Sigmoid colon (tissue), 7 donors: ENCODE measurements around the gene FOXN3. TPM values are rescaled to one million over a fixed set of nuclear protein-coding genes. Genes with fewer than 3 reads are reported as not detected.

Source experiments
- DNase-seq: peaks from one replicate; pipeline ENCODE4 v3.0.0-alpha.2; 2019
- H3K27ac ChIP-seq, 4 donors: fragments of 200-600 bp; sonication (generic); one replicate each; pipeline ENCODE4 v1.5.1; 2016 to 2019; ENCODE audit warnings: mild to moderate bottlenecking in 1 of 4
- H3K27me3 ChIP-seq, 3 donors: fragments of 200-600 bp; sonication (generic); one replicate each; pipeline ENCODE4 v1.5.1; 2019; ENCODE audit warnings: mild to moderate bottlenecking in 1 of 3
- H3K36me3 ChIP-seq, 4 donors: fragments of 200-600 bp; sonication (generic); one replicate each; pipeline ENCODE4 v1.5.1; 2016 to 2019
- H3K4me1 ChIP-seq, 4 donors: fragments of 200-600 bp; sonication (generic); one replicate each; pipeline ENCODE4 v1.5.1; 2017 to 2019
- H3K4me3 ChIP-seq, 4 donors: fragments of 200-600 bp; sonication (generic); one replicate each; pipeline ENCODE4 v1.5.1; 2017 to 2019; ENCODE audit warnings: mild to moderate bottlenecking in 2 of 4, moderate library complexity in 1 of 4
- H3K9me3 ChIP-seq, 4 donors: fragments of 200-600 bp in 3 of 4; sonication (generic) in 3 of 4; one replicate each; pipeline versions ENCODE4 v1.5.1 to v1.6.1; 2013 to 2019
- EP300 ChIP-seq, 4 donors: sonication (generic); formaldehyde crosslinking; IDR thresholded peaks; one replicate each; pipeline ENCODE4 v1.6.1; 2017; ENCODE audit warnings: antibody characterized with exemption in 4 of 4
- POLR2A ChIP-seq, 2 donors: fragments of 450-650 bp; IDR thresholded peaks; one replicate each; pipeline ENCODE4 v1.6.1; 2016; ENCODE audit warnings: antibody characterized with exemption in 2 of 2, mild to moderate bottlenecking in 2 of 2, moderate library complexity in 2 of 2
- POLR2AphosphoS5 ChIP-seq, 4 donors: sonication (generic); formaldehyde crosslinking; IDR thresholded peaks; one replicate each; pipeline ENCODE4 v1.6.1; 2017; ENCODE audit warnings: antibody characterized with exemption in 4 of 4
- WGBS, 2 donors: extraction: QIAGEN DNeasy Blood & Tissue Kit; methylation state at CpG; one replicate each; pipeline ENCODE4 v1.1.7; 2013; 5-methylcytosine and 5-hydroxymethylcytosine counted together
- intact Hi-C: fragments of 100-400 bp; cut with DNase I; formaldehyde crosslinking; loops from one replicate; pipeline ENCODE4 v1.15.1; 2023
- polyA plus RNA-seq, 3 donors: library from polyadenylated mRNA; stranded (reverse); fragments of 200-250 nt; gene quantifications; one replicate each; pipeline ENCODE4 v1.2.3, GENCODE V29; 2013
- total RNA-seq, 4 donors: library from RNA; depleted of rRNA; stranded (reverse); fragments of >200 nt; gene quantifications; one replicate each; pipeline ENCODE4 v1.1.0, GENCODE V29; 2016
- TF ChIP-seq, protein P1 (sequence below), 4 experiments: fragments of 450-650 bp in 3 of 4; fragments of 200-600 bp in 1 of 4; IDR thresholded peaks; one replicate each; pipeline ENCODE4 v1.5.1; 2016 to 2019; ENCODE audit warnings: antibody characterized with exemption in 4 of 4, mild to moderate bottlenecking in 3 of 4, moderate library complexity in 2 of 4
- donor health status: healthy with polysubstance abuse.
- donor health status: Bipolar disorder and iron deficiency.
- donor health status: healthy.

FOXN3 gene
- total and polyA plus RNA-seq, 7 donors: 24.6 to 146 (median 104) TPM

GRCh38 chr14:89141862-89142261, 275.2 kb downstream of the FOXN3 start:
- no peak for DNase-seq
- WGBS, 2 donors: 65 to 82% methylated on average over 3 of the region's 3 CpGs
- no peaks in the 10 kb centered on the region for H3K27me3 ChIP-seq
- intact Hi-C loops: no loop called here
- TF ChIP-seq EP300 (IDR thresholded peaks at IDR 0.05): no peak
- TF ChIP-seq, protein P1, sequence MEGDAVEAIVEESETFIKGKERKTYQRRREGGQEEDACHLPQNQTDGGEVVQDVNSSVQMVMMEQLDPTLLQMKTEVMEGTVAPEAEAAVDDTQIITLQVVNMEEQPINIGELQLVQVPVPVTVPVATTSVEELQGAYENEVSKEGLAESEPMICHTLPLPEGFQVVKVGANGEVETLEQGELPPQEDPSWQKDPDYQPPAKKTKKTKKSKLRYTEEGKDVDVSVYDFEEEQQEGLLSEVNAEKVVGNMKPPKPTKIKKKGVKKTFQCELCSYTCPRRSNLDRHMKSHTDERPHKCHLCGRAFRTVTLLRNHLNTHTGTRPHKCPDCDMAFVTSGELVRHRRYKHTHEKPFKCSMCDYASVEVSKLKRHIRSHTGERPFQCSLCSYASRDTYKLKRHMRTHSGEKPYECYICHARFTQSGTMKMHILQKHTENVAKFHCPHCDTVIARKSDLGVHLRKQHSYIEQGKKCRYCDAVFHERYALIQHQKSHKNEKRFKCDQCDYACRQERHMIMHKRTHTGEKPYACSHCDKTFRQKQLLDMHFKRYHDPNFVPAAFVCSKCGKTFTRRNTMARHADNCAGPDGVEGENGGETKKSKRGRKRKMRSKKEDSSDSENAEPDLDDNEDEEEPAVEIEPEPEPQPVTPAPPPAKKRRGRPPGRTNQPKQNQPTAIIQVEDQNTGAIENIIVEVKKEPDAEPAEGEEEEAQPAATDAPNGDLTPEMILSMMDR (IDR thresholded peaks at IDR 0.05): no peak
- no peak for TF ChIP-seq POLR2AphosphoS5 (IDR thresholded peaks at IDR 0.05)
- TF ChIP-seq POLR2A (IDR thresholded peaks at IDR 0.05): no peak
- no peaks in the 10 kb centered on the region for H3K4me1 ChIP-seq
- no peak overlapping the region for H3K27ac ChIP-seq
- no peaks in the 10 kb centered on the region for H3K36me3 ChIP-seq
- H3K9me3 ChIP-seq: no peaks in the 10 kb centered on the region
- H3K4me3 ChIP-seq: no peak overlapping the region

DNA sequence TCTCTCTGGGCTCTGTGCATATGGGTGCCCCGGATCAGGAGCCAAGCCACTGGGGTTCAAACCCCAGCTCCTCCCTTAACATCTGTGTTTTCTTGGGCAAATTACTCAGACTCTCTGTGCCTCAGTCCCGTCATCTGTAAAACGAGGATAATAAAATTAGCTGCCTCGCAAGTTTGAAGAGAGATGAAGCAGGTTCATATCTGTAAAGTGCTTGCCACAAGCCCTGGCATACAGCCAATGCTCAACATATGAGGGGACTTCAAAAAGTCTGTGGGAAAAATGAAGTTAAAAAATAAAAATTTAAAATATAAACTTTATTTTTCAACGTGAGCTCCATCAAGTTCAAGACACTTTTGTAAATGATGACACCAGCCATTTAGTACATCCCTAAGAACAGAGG, 276.7 kb downstream of the FOXN3 start:
- Histone ChIP-seq H3K4me3 (no peak overlapping the region), H3K27ac (no peak overlapping the region), H3K36me3 (no peaks in the 10 kb centered on the region), H3K4me1 (no peaks in the 10 kb centered on the region), H3K9me3 (peaks cover 0 to 8% (median 3%) of the 10 kb centered on the region in 4 donors), H3K27me3 (no peaks in the 10 kb centered on the region)
- no peak for TF ChIP-seq EP300 (IDR thresholded peaks at IDR 0.05)
- no peak for TF ChIP-seq POLR2A (IDR thresholded peaks at IDR 0.05)
- 34 to 49% methylated on average over 5 of the region's 5 CpGs for WGBS, 2 donors
- intact Hi-C loops: no loop called here
- DNase-seq: no peak

DNA sequence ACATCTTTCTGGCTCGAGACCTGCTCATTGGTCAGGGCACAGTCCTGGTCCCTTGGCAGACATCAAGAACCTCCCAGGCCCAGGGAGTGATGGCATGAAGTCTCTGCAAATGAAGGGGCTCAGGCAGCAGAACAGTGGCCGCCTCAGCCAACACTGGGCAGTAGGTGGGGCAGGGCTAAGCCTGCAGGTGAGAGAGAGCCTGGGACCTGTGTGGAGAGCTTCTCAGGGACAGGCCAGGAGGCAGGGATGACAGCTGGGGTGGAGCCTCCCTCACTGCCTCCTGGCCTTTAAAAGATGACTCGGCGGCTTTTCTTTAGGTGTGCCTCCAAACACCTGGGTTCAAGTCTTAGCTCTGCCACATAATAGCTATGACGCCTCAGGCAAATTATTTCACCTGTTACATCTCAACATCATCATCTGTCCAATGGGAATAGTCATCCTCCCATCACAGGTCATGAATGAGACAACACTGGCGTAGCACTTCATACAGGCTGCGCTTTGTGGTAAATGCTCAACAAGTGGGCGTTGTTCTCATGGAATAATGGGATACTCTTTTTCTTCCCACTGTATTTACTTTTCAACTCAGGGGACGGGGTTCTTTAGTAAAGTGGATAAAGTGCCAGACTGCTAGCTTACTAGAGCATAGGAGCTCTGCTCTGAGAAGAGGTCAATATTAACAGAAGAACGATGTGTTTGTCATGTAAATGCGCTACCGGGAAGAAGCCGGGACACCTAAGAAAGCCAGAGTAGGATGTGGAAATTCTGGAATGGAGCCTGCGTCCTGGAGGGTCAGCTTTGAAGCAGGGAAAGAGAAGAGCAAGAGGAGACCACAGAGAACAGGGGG, 277.4 kb downstream of the FOXN3 start:
- Histone ChIP-seq H3K9me3 (peaks cover 0 to 8% (median 3%) of the 10 kb centered on the region in 4 donors), H3K36me3 (no peaks in the 10 kb centered on the region), H3K4me3 (no peak overlapping the region), H3K27me3 (no peaks in the 10 kb centered on the region), H3K27ac (no peak overlapping the region), H3K4me1 (no peaks in the 10 kb centered on the region)
- 60 to 71% methylated on average over 14 of the region's 14 CpGs for WGBS, 2 donors
- TF ChIP-seq, protein P1 (IDR thresholded peaks at IDR 0.05): no peak
- TF ChIP-seq POLR2AphosphoS5 (IDR thresholded peaks at IDR 0.05) (no peak), POLR2A (IDR thresholded peaks at IDR 0.05) (no peak), EP300 (IDR thresholded peaks at IDR 0.05) (no peak)
- DNase-seq: no peak
- intact Hi-C loops: no loop called here

DNA sequence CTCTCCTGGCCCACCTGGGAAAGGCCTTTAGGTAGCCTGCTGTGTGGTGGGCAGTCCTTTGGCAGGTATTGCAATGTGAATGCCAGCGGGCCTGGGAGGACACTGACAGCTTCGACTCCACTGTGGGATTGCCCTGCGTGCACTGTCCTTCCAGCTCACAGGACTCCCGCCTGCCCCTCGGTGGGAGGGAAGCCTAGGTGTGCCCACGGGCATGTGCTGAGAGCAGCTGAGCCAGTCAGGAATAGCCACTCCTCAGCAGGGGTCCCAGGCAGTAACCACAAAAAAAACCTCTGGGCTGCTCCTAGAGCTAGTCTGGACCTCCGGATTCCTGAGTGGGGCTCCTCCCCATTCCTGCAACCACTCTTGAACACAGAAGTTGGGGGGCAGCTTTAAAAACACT, 278.2 kb downstream of the FOXN3 start:
- H3K36me3 ChIP-seq: no peaks in the 10 kb centered on the region
- 92 to 93% methylated on average over 7 of the region's 7 CpGs for WGBS, 2 donors

DNA sequence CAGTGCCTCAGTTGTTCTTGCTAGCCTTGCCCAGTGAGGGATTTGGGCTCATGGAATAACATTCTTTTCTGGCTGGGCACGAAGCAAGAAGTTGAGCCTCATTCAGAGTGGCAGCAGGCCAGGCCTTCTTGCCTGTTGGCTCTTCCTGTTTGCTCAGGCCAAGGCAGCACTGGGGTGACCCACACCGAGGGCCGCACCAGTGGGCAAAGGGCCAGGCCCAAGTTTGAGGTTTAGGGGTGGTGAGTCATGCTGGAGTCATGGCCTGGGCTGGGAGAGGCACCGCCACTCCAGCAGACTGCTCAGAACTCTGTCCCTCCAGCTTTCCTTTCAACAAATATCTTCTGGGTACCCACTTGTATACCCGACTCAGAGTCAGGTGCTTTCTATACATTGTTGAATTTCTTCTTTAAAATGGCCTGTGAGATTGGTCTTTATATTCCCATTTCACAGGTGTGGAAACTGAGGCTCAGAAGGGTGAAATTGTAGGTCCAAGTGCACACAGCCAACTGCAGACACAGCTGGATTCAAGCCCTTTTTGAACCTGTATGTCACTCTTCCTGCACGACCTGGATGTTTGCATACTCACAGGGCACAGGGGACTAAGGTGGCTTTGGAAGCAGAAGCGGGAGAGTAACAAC, 279.4 kb downstream of the FOXN3 start:
- no peaks in the 10 kb centered on the region for H3K4me1 ChIP-seq
- H3K36me3 ChIP-seq: no peaks in the 10 kb centered on the region
- no peak for DNase-seq
- intact Hi-C loops: no loop called here
- TF ChIP-seq EP300 (IDR thresholded peaks at IDR 0.05) (no peak), POLR2A (IDR thresholded peaks at IDR 0.05) (no peak), POLR2AphosphoS5 (IDR thresholded peaks at IDR 0.05) (no peak)
- TF ChIP-seq, protein P1 (IDR thresholded peaks at IDR 0.05): no peak
- peaks cover 0 to 8% (median 3%) of the 10 kb centered on the region in 4 donors for H3K9me3 ChIP-seq
- WGBS, 2 donors: 71 to 73% methylated on average over 7 of the region's 7 CpGs
- no peak overlapping the region for H3K27ac ChIP-seq
- H3K4me3 ChIP-seq: no peak overlapping the region
- H3K27me3 ChIP-seq: no peaks in the 10 kb centered on the region

More for the DNA sequence above, 278.2 kb downstream of the FOXN3 start:
- TF ChIP-seq, protein P1 (IDR thresholded peaks at IDR 0.05): no peak
- no peak for TF ChIP-seq POLR2AphosphoS5 (IDR thresholded peaks at IDR 0.05)
- no peak for TF ChIP-seq POLR2A (IDR thresholded peaks at IDR 0.05)
- no peak for TF ChIP-seq EP300 (IDR thresholded peaks at IDR 0.05)
- no peak overlapping the region for H3K4me3 ChIP-seq
- DNase-seq: no peak
- intact Hi-C loops: no loop called here
- H3K27ac ChIP-seq: no peak overlapping the region
- peaks cover 0 to 8% (median 3%) of the 10 kb centered on the region in 4 donors for H3K9me3 ChIP-seq
- H3K27me3 ChIP-seq: no peaks in the 10 kb centered on the region
- no peaks in the 10 kb centered on the region for H3K4me1 ChIP-seq
